ENCODE data around the gene PUS7L.
"Not testable (repeated sequence)": the region's sequence is repeated elsewhere in the genome, so short reads cannot be mapped to it uniquely, and the experiment has no call there.

The PUS7L gene

GRCh38 chr12:43723134-43723533, 35.5 kb downstream of the PUS7L start:
- Histone ChIP-seq H3K23ac (ENCODE audit: low read depth, low read length, poor library complexity) (no peak overlapping the region), H3K27ac (replicated peaks; ENCODE audit: low read length) (no peak overlapping the region), H4K91ac (ENCODE audit: low read depth, low read length, poor library complexity) (no peak overlapping the region), H3K9ac (ENCODE audit: low read depth, low read length, poor library complexity) (no peak overlapping the region), H2BK15ac (ENCODE audit: low read length) (no peak overlapping the region), H3K9me3 (replicated peaks in 1 of 2; ENCODE audit: control insufficient read depth in 2 of 2, insufficient read depth in 1 of 2, low read depth in 1 of 2, low read length in 2 of 2) (no peaks in the 10 kb centered on the region), H3K18ac (ENCODE audit: low read length) (no peak overlapping the region), H3K4me1 (ENCODE audit: control insufficient read depth in 2 of 2, insufficient read depth in 1 of 2, low read depth in 1 of 2, low read length in 2 of 2) (peaks cover 0 to 3% of the 10 kb centered on the region in 2 donors), H3K36me3 (replicated peaks in 1 of 2; ENCODE audit: control insufficient read depth in 2 of 2, insufficient read depth in 2 of 2, low read length in 2 of 2) (no peaks in the 10 kb centered on the region), H2AK5ac (ENCODE audit: low read depth, low read length) (no peak overlapping the region), H3K27me3 (ENCODE audit: control insufficient read depth in 3 of 3, insufficient read depth in 3 of 3, low read depth in 1 of 3, low read length in 3 of 3) (no peaks in the 10 kb centered on the region), H3K4me2 (ENCODE audit: insufficient read depth, low read length, poor library complexity, severe bottlenecking) (no peak overlapping the region), H3K14ac (ENCODE audit: low read length) (no peak overlapping the region), H4K8ac (ENCODE audit: low read depth, low read length) (no peak overlapping the region), H2BK5ac (ENCODE audit: low read length) (no peak overlapping the region), H3K4ac (ENCODE audit: low read length) (no peak overlapping the region), H2AFZ (ENCODE audit: low read length) (no peak overlapping the region), H2BK12ac (ENCODE audit: low read length) (no peak overlapping the region), H3K4me3 (ENCODE audit: low read length in 2 of 2) (no peak overlapping the region), H2BK120ac (ENCODE audit: low read depth, low read length) (no peak overlapping the region), H3K79me1 (ENCODE audit: low read depth, low read length) (no peaks in the 10 kb centered on the region)
- peak; percentile 4 for DNase-seq (ENCODE audit: low spot score)

DNA sequence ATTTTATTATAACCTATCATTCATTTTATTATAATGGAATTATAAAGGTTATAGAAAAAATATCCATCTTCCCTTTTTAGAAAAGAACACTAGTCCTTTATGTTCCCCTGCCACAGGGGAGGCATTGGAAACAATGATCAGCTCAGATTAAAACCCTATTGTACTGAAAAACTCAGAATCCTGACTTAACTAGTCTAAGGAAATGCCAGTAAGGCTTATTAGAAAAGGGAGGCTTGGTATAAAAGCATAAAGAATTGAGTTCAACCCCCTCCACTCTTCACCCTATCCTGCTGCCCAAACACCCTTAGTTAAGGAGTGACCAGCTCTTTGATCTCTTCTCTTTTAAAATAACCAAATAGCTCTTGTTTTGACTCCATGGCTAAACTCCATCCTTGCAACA, 36.0 kb downstream of the PUS7L start:
- Histone ChIP-seq H4K8ac (ENCODE audit: low read depth, low read length) (no peak overlapping the region), H3K14ac (ENCODE audit: low read length) (no peak overlapping the region), H3K27me3 (ENCODE audit: control insufficient read depth in 3 of 3, insufficient read depth in 3 of 3, low read depth in 1 of 3, low read length in 3 of 3) (no peaks in the 10 kb centered on the region), H3K4ac (ENCODE audit: low read length) (no peak overlapping the region), H3K79me1 (ENCODE audit: low read depth, low read length) (no peaks in the 10 kb centered on the region), H2BK120ac (ENCODE audit: low read depth, low read length) (no peak overlapping the region), H3K4me2 (ENCODE audit: insufficient read depth, low read length, poor library complexity, severe bottlenecking) (no peak overlapping the region), H3K9me3 (replicated peaks in 1 of 2; ENCODE audit: control insufficient read depth in 2 of 2, insufficient read depth in 1 of 2, low read depth in 1 of 2, low read length in 2 of 2) (no peaks in the 10 kb centered on the region), H2AK5ac (ENCODE audit: low read depth, low read length) (no peak overlapping the region), H2AFZ (ENCODE audit: low read length) (no peak overlapping the region), H3K27ac (replicated peaks; ENCODE audit: low read length) (peak overlapping the region; percentile 28), H3K36me3 (replicated peaks in 1 of 2; ENCODE audit: control insufficient read depth in 2 of 2, insufficient read depth in 2 of 2, low read length in 2 of 2) (no peaks in the 10 kb centered on the region), H2BK12ac (ENCODE audit: low read length) (no peak overlapping the region), H2BK15ac (ENCODE audit: low read length) (no peak overlapping the region), H3K18ac (ENCODE audit: low read length) (no peak overlapping the region), H3K23ac (ENCODE audit: low read depth, low read length, poor library complexity) (no peak overlapping the region), H3K4me3 (ENCODE audit: low read length in 2 of 2) (no peak overlapping the region), H4K91ac (ENCODE audit: low read depth, low read length, poor library complexity) (no peak overlapping the region), H2BK5ac (ENCODE audit: low read length) (no peak overlapping the region), H3K4me1 (ENCODE audit: control insufficient read depth in 2 of 2, insufficient read depth in 1 of 2, low read depth in 1 of 2, low read length in 2 of 2) (peaks cover 0 to 3% of the 10 kb centered on the region in 2 donors), H3K9ac (ENCODE audit: low read depth, low read length, poor library complexity) (no peak overlapping the region)
- DNase-seq (ENCODE audit: low spot score) = peak; percentile 12

GRCh38 chr12:43711348-43711747, 47.2 kb downstream of the PUS7L start:
- H3K27ac ChIP-seq (replicated peaks; ENCODE audit: low read length) = no peak overlapping the region
- no peak overlapping the region for H4K91ac ChIP-seq (ENCODE audit: low read depth, low read length, poor library complexity)
- no peak overlapping the region for H3K14ac ChIP-seq (ENCODE audit: low read length)
- H3K4ac ChIP-seq (ENCODE audit: low read length) = no peak overlapping the region
- no peak overlapping the region for H3K4me2 ChIP-seq (ENCODE audit: insufficient read depth, low read length, poor library complexity, severe bottlenecking)
- H2AK5ac ChIP-seq (ENCODE audit: low read depth, low read length) = no peak overlapping the region
- no peak overlapping the region for H2AFZ ChIP-seq (ENCODE audit: low read length)
- no peak overlapping the region for H3K18ac ChIP-seq (ENCODE audit: low read length)
- H2BK5ac ChIP-seq (ENCODE audit: low read length) = no peak overlapping the region
- H2BK12ac ChIP-seq (ENCODE audit: low read length) = no peak overlapping the region
- H3K9me3 ChIP-seq (replicated peaks in 1 of 2; ENCODE audit: control insufficient read depth in 2 of 2, insufficient read depth in 1 of 2, low read depth in 1 of 2, low read length in 2 of 2) = no peaks in the 10 kb centered on the region
- H3K27me3 ChIP-seq (ENCODE audit: control insufficient read depth in 3 of 3, insufficient read depth in 3 of 3, low read depth in 1 of 3, low read length in 3 of 3) = no peaks in the 10 kb centered on the region
- no peak overlapping the region for H2BK120ac ChIP-seq (ENCODE audit: low read depth, low read length)
- no peak overlapping the region for H3K4me3 ChIP-seq (ENCODE audit: low read length in 2 of 2)
- no peak overlapping the region for H3K23ac ChIP-seq (ENCODE audit: low read depth, low read length, poor library complexity)
- DNase-seq (ENCODE audit: low spot score) = no peak
- no peaks in the 10 kb centered on the region for H3K4me1 ChIP-seq (ENCODE audit: control insufficient read depth in 2 of 2, insufficient read depth in 1 of 2, low read depth in 1 of 2, low read length in 2 of 2)
- no peak overlapping the region for H2BK15ac ChIP-seq (ENCODE audit: low read length)
- H4K8ac ChIP-seq (ENCODE audit: low read depth, low read length) = no peak overlapping the region
- WGBS, 2 donors (ENCODE audit: extremely low coverage in 2 of 2, insufficient read length in 2 of 2, insufficient replicate concordance in 1 of 2) = no CpG with 5 or more reads among the region's 2 CpGs
- no peaks in the 10 kb centered on the region for H3K79me1 ChIP-seq (ENCODE audit: low read depth, low read length)
- H3K36me3 ChIP-seq (replicated peaks in 1 of 2; ENCODE audit: control insufficient read depth in 2 of 2, insufficient read depth in 2 of 2, low read length in 2 of 2) = no peaks in the 10 kb centered on the region
- H3K9ac ChIP-seq (ENCODE audit: low read depth, low read length, poor library complexity) = no peak overlapping the region

DNA sequence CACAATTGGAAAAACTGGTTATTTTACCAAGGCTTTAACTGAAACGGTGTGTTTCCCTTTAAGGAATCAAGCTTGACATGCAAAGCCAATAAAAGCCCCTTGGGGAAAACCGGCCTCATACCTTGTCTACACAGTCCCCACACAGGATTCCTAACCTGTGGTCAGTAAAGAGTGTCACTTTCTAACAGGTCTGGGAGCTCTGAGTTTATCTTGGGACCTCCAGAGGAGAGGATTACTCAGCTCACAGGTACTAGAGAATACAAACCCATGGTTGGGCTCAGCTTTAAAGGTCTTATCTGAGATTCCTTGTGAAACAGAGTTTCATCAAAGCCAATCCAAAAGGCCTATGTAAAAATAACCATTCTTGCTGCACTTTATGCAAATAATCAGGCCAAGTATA, 54.8 kb downstream of the PUS7L start:
- H2BK15ac ChIP-seq (ENCODE audit: low read length); H2BK120ac ChIP-seq (ENCODE audit: low read depth, low read length); H3K4me1 ChIP-seq (ENCODE audit: control insufficient read depth in 2 of 2, insufficient read depth in 1 of 2, low read depth in 1 of 2, low read length in 2 of 2); H3K4ac ChIP-seq (ENCODE audit: low read length); DNase-seq (ENCODE audit: low spot score); H3K9ac ChIP-seq (ENCODE audit: low read depth, low read length, poor library complexity); H3K79me1 ChIP-seq (ENCODE audit: low read depth, low read length); H3K27ac ChIP-seq (replicated peaks; ENCODE audit: low read length); H3K23ac ChIP-seq (ENCODE audit: low read depth, low read length, poor library complexity); H3K36me3 ChIP-seq (replicated peaks in 1 of 2; ENCODE audit: control insufficient read depth in 2 of 2, insufficient read depth in 2 of 2, low read length in 2 of 2); H2BK12ac ChIP-seq (ENCODE audit: low read length); H2AK5ac ChIP-seq (ENCODE audit: low read depth, low read length); H2BK5ac ChIP-seq (ENCODE audit: low read length); H3K4me2 ChIP-seq (ENCODE audit: insufficient read depth, low read length, poor library complexity, severe bottlenecking); H3K14ac ChIP-seq (ENCODE audit: low read length); H4K8ac ChIP-seq (ENCODE audit: low read depth, low read length); H2AFZ ChIP-seq (ENCODE audit: low read length); H3K18ac ChIP-seq (ENCODE audit: low read length); H4K91ac ChIP-seq (ENCODE audit: low read depth, low read length, poor library complexity); H3K4me3 ChIP-seq (ENCODE audit: low read length in 2 of 2); H3K9me3 ChIP-seq (replicated peaks in 1 of 2; ENCODE audit: control insufficient read depth in 2 of 2, insufficient read depth in 1 of 2, low read depth in 1 of 2, low read length in 2 of 2); H3K27me3 ChIP-seq (ENCODE audit: control insufficient read depth in 3 of 3, insufficient read depth in 3 of 3, low read depth in 1 of 3, low read length in 3 of 3): not testable (repeated sequence)
- WGBS, 2 donors (ENCODE audit: extremely low coverage in 2 of 2, insufficient read length in 2 of 2, insufficient replicate concordance in 1 of 2) = no CpG with 5 or more reads among the region's 2 CpGs
